Loucy (cell line): Measurements from ENCODE around the gene POLR3C.

Experiments
- CTCF ChIP-seq: fragments of 200-600 bp; sonication (generic); conservative IDR thresholded peaks from 2 replicates; pipeline ENCODE4 v1.5.1; 2014; ENCODE audit warnings: mild to moderate bottlenecking, antibody characterized with exemption, low read length
- EZH2phosphoT487 ChIP-seq: fragments of 200-600 bp; IDR thresholded peaks from 2 replicates; pipeline ENCODE4 v1.6.1; 2018; ENCODE audit warnings: antibody characterized with exemption, mild to moderate bottlenecking, moderate library complexity, borderline replicate concordance

GRCh38 chr1:145879775-145880174 is 55.8 kb downstream of the POLR3C start:
- TF ChIP-seq CTCF, result no peak
- TF ChIP-seq EZH2phosphoT487, result no peak
